UCSD-AML1 (cell line): ENCODE data around the gene ATP2B3.

Experiments
- DNase-seq: peaks from one replicate; lab custom pipeline; 2025; ENCODE audit not compliant: unreplicated experiment; lab: John Stamatoyannopoulos, UW

Gene ATP2B3

GRCh38 chrX:153517423-153517822 is at the start of gene ATP2B3:
Gene ATP2B3 (plus strand): TSS chrX:153517642. CDS start chrX:153536248, 18,606 bp downstream.
- no peak for DNase-seq

- DNase-seq = no peak
Measured at GRCh38 chrX:153468008-153468580, 49.3 kb upstream of the ATP2B3 start.

- DNase-seq = peak; percentile 41
Measured at GRCh38 chrX:153469811-153470410, 47.5 kb upstream of the ATP2B3 start.

GRCh38 chrX:153470411-153471363 is 46.8 kb upstream of the ATP2B3 start, which contains the start of gene HAUS7:
Gene HAUS7 (minus strand): TSS chrX:153470576. CDS start chrX:153470557, 19 bp downstream.
- peak; percentile 94 for DNase-seq

GRCh38 chrX:153471663-153472280 is 45.7 kb upstream of the ATP2B3 start:
- DNase-seq = no peak

GRCh38 chrX:153473126-153473525 is 44.3 kb upstream of the ATP2B3 start:
- DNase-seq = no peak

GRCh38 chrX:153474266-153474665 is 43.2 kb upstream of the ATP2B3 start:
- DNase-seq = no peak

- no peak for DNase-seq
Measured at GRCh38 chrX:153474718-153475117, 42.7 kb upstream of the ATP2B3 start.

GRCh38 chrX:153475271-153475670 is 42.2 kb upstream of the ATP2B3 start:
- no peak for DNase-seq

- no peak for DNase-seq
Measured at GRCh38 chrX:153475751-153476281, 41.6 kb upstream of the ATP2B3 start.

- DNase-seq = no peak
Measured at GRCh38 chrX:153476666-153477363, 40.6 kb upstream of the ATP2B3 start.

GRCh38 chrX:153477364-153477857 is 40.0 kb upstream of the ATP2B3 start:
- no peak for DNase-seq

GRCh38 chrX:153477901-153478300 is 39.5 kb upstream of the ATP2B3 start:
- DNase-seq = no peak

- DNase-seq = no peak
Measured at GRCh38 chrX:153478746-153479145, 38.7 kb upstream of the ATP2B3 start.

GRCh38 chrX:153481043-153481442 is 36.4 kb upstream of the ATP2B3 start:
- no peak for DNase-seq

GRCh38 chrX:153482376-153483015 is 34.9 kb upstream of the ATP2B3 start:
- no peak for DNase-seq

- DNase-seq = no peak
Measured at GRCh38 chrX:153485396-153486080, 31.9 kb upstream of the ATP2B3 start.

- DNase-seq = no peak
Measured at GRCh38 chrX:153486171-153486570, 31.3 kb upstream of the ATP2B3 start.

- DNase-seq = no peak
Measured at GRCh38 chrX:153487590-153488071, 29.8 kb upstream of the ATP2B3 start.
